DOHH2 (cell line): ENCODE results near the gene CHCHD3.

ENCODE experiments used
- H3F3A ChIP-seq: fragments of 200-600 bp; sonication (generic), shearing (Covaris generic); 2 replicates; pipeline ENCODE4 v1.6.0; 2016; ENCODE audit warnings: antibody characterized with exemption, mild to moderate bottlenecking; ENCODE audit not compliant: control insufficient read depth, insufficient read depth
- H3K27ac ChIP-seq: fragments of 200-600 bp; sonication (generic); 2 replicates; pipeline ENCODE4 v1.5.1; 2014; ENCODE audit warnings: low read depth, mild to moderate bottlenecking, low read length, moderate library complexity
- H3K27me3 ChIP-seq: fragments of 200-600 bp; sonication (generic); 2 replicates; pipeline ENCODE4 v1.6.1; 2014; ENCODE audit warnings: mild to moderate bottlenecking, low read length, mixed read lengths; ENCODE audit not compliant: control insufficient read depth
- H3K36me3 ChIP-seq: fragments of 200-600 bp; sonication (generic); 2 replicates; pipeline ENCODE4 v1.6.1; 2014; ENCODE audit warnings: mild to moderate bottlenecking, low read length, moderate library complexity, mixed read lengths; ENCODE audit not compliant: control insufficient read depth
- H3K4me1 ChIP-seq: fragments of 200-600 bp; sonication (generic); 2 replicates; pipeline ENCODE4 v1.6.1; 2014; ENCODE audit warnings: mild to moderate bottlenecking, low read length, mixed read lengths; ENCODE audit not compliant: control insufficient read depth
- H3K4me2 ChIP-seq: fragments of 200-600 bp; sonication (generic); 2 replicates; pipeline ENCODE4 v1.6.0; 2014; ENCODE audit warnings: mild to moderate bottlenecking, low read length, moderate library complexity
- H3K4me3 ChIP-seq: fragments of 200-600 bp; sonication (generic); 2 replicates; pipeline ENCODE4 v1.5.1; 2014; ENCODE audit warnings: mild to moderate bottlenecking, low read length, mixed read lengths
- H3K79me2 ChIP-seq: fragments of 200-600 bp; sonication (generic); 2 replicates; pipeline ENCODE4 v1.6.1; 2014; ENCODE audit warnings: mild to moderate bottlenecking, low read length, mixed read lengths; ENCODE audit not compliant: control insufficient read depth
- H3K9me2 ChIP-seq: fragments of 200-600 bp; sonication (generic); replicated peaks from 2 replicates; pipeline ENCODE4 v1.6.1; 2014; ENCODE audit warnings: mild to moderate bottlenecking, low read length, mixed read lengths; ENCODE audit not compliant: control insufficient read depth
- H3K9me3 ChIP-seq: fragments of 200-600 bp; sonication (generic); 2 replicates; pipeline ENCODE4 v1.6.1; 2014; ENCODE audit warnings: antibody characterized with exemption, low read length, mixed read lengths; ENCODE audit not compliant: control insufficient read depth, insufficient read depth
- H4K20me1 ChIP-seq: fragments of 200-600 bp; sonication (generic); 2 replicates; pipeline ENCODE4 v1.6.0; 2014; ENCODE audit warnings: low read depth, mild to moderate bottlenecking, antibody characterized with exemption, low read length, moderate library complexity; ENCODE audit not compliant: control insufficient read depth, insufficient read depth
- EZH2phosphoT487 ChIP-seq: fragments of 200-600 bp; sonication (generic); IDR thresholded peaks from 2 replicates; pipeline ENCODE4 v1.6.1; 2017; ENCODE audit warnings: borderline replicate concordance, mild to moderate bottlenecking, antibody characterized with exemption, low read length, moderate library complexity, mixed read lengths
- TF ChIP-seq, protein P1 (sequence below): fragments of 200-600 bp; sonication (generic); IDR thresholded peaks from one replicate; pipeline ENCODE4 v1.5.1; 2014; ENCODE audit warnings: antibody characterized with exemption, mild to moderate bottlenecking, low read depth, low read length; ENCODE audit not compliant: poor library complexity, severe bottlenecking

The CHCHD3 gene

DNA sequence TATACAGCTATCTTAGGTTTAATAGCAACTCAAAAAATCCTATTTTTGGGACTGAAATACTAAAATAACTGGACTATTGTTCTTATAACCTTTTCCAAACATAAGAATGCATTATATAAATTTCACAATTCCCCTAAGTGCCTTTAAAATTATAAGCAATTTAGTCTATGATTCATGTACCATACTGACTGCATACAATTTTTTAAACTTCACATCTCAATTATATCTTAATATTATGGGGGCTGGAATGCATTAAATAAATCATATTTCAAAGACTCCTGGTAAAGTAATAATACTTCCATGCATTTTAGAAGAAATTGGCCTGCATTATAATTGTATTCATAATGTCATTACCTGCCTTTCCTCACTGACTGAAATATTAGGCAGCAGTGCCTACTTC is 144.6 kb downstream of the CHCHD3 start:
- Histone ChIP-seq H3K4me2 (no peak overlapping the region), H3K9me2 (no peaks in the 10 kb centered on the region), H3K36me3 (peaks cover 3% of the 10 kb centered on the region; the same call in 1 of the 2 replicates), H3K9me3 (no peaks in the 10 kb centered on the region), H3K27ac (no peak overlapping the region), H3K4me3 (no peak overlapping the region), H3K27me3 (no peaks in the 10 kb centered on the region), H4K20me1 (no peaks in the 10 kb centered on the region), H3K79me2 (no peaks in the 10 kb centered on the region), H3F3A (no peaks in the 10 kb centered on the region), H3K4me1 (no peaks in the 10 kb centered on the region)
- TF ChIP-seq, protein P1, sequence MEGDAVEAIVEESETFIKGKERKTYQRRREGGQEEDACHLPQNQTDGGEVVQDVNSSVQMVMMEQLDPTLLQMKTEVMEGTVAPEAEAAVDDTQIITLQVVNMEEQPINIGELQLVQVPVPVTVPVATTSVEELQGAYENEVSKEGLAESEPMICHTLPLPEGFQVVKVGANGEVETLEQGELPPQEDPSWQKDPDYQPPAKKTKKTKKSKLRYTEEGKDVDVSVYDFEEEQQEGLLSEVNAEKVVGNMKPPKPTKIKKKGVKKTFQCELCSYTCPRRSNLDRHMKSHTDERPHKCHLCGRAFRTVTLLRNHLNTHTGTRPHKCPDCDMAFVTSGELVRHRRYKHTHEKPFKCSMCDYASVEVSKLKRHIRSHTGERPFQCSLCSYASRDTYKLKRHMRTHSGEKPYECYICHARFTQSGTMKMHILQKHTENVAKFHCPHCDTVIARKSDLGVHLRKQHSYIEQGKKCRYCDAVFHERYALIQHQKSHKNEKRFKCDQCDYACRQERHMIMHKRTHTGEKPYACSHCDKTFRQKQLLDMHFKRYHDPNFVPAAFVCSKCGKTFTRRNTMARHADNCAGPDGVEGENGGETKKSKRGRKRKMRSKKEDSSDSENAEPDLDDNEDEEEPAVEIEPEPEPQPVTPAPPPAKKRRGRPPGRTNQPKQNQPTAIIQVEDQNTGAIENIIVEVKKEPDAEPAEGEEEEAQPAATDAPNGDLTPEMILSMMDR: no peak
- TF ChIP-seq EZH2phosphoT487: no peak

DNA sequence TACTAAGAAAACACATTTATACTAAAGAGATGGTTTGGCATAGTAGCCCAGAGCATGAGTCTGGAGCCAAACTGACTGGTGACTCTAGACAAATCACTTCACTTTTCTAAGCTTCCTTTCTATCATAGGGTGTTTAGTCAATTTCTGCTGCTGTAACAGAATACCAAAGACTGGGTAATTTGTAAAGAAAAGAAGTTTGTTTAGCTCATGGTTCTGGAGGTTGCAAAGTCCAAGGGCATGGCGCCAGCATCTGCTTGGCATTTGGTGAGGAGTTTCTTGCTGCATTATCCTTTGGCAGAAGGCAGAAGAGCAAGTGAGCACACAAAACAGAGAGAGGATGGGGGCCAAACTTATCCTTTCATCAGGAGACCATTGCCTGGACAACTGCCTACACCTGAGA is 146.3 kb downstream of the CHCHD3 start:
- Histone ChIP-seq H3K79me2 (no peaks in the 10 kb centered on the region), H3K4me3 (no peak overlapping the region), H3K9me3 (no peaks in the 10 kb centered on the region), H3K9me2 (no peaks in the 10 kb centered on the region), H4K20me1 (no peaks in the 10 kb centered on the region), H3F3A (no peaks in the 10 kb centered on the region), H3K27ac (no peak overlapping the region), H3K4me1 (no peaks in the 10 kb centered on the region), H3K36me3 (no peaks in the 10 kb centered on the region; the same call in 1 of the 2 replicates), H3K4me2 (no peak overlapping the region), H3K27me3 (no peaks in the 10 kb centered on the region)
- no peak for TF ChIP-seq EZH2phosphoT487
- TF ChIP-seq, protein P1: no peak

DNA sequence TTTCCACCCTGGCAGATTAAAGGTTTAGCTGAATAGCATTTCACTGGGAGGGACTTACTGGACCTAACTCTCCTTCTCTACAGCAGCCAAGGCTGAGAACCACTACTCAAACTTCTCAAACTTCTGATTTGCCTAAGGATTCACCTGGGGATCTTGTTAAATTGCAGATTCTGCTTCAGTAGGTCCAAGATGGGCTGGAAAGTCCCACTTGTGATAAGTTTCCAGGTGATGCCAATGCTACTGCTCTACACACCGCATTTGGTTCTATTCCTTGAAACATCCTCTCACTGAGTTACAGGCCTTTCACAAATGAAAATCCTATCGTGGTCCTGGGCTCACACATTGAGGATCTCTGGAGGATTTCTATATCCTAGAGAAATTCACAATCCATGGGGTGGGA is 147.9 kb downstream of the CHCHD3 start:
- Histone ChIP-seq H3K9me3 (no peaks in the 10 kb centered on the region), H3K27me3 (no peaks in the 10 kb centered on the region), H3K4me2 (no peak overlapping the region), H4K20me1 (no peaks in the 10 kb centered on the region), H3K9me2 (no peaks in the 10 kb centered on the region), H3K4me1 (no peaks in the 10 kb centered on the region), H3K36me3 (no peaks in the 10 kb centered on the region), H3K27ac (no peak overlapping the region), H3K4me3 (no peak overlapping the region), H3F3A (no peaks in the 10 kb centered on the region), H3K79me2 (no peaks in the 10 kb centered on the region)
- TF ChIP-seq, protein P1: no peak
- TF ChIP-seq EZH2phosphoT487: no peak

DNA sequence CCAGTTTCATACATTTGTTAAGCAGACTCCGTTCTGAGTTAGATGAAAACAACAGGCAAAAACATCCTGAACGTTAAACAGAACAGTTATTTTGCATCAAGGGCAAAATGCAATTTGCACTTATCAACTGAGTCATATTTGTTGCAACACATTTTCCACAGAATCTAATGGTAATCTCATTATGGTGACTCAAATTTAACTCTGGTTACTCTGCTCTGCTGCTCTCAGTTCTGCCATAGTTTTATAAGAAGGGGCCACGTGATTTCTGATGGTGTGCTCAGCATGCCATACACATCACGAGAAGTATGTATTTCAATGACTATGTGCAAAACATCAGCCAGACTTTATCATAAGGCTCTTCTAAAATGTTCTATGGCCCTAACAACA is 148.8 kb downstream of the CHCHD3 start:
- TF ChIP-seq, protein P1: no peak
- no peak for TF ChIP-seq EZH2phosphoT487
- Histone ChIP-seq H3K36me3 (no peaks in the 10 kb centered on the region), H3K79me2 (no peaks in the 10 kb centered on the region), H3F3A (no peaks in the 10 kb centered on the region), H3K4me2 (no peak overlapping the region), H3K4me3 (no peak overlapping the region), H3K9me3 (no peaks in the 10 kb centered on the region), H3K27me3 (no peaks in the 10 kb centered on the region), H3K4me1 (no peaks in the 10 kb centered on the region), H3K27ac (no peak overlapping the region), H3K9me2 (no peaks in the 10 kb centered on the region), H4K20me1 (no peaks in the 10 kb centered on the region)
